Neuronal stem cell (in vitro differentiated cells): Measurements from ENCODE around the gene SPATA9.
A peak's percentile ranks its signal among the peaks of the same experiment; 100 is the strongest.

Source experiments
- DNase-seq: peaks from one replicate; pipeline ENCODE4 v3.0.0-alpha.2; 2013; ENCODE audit warnings: low spot score
- H2AFZ ChIP-seq: one replicate; pipeline ENCODE4 v1.6.1; 2013; ENCODE audit warnings: mild to moderate bottlenecking, low read length, inconsistent platforms
- H2AK5ac ChIP-seq: 2 replicates; pipeline ENCODE4 v1.6.1; 2013; ENCODE audit warnings: low read depth, mild to moderate bottlenecking, inconsistent platforms, low read length, moderate library complexity, mixed read lengths
- H2BK120ac ChIP-seq: 2 replicates; pipeline ENCODE4 v1.6.1; 2013; ENCODE audit warnings: low read depth, mild to moderate bottlenecking, inconsistent platforms, low read length, moderate library complexity, mixed read lengths
- H2BK12ac ChIP-seq: one replicate; pipeline ENCODE4 v1.6.1; 2013; ENCODE audit warnings: low read length, inconsistent platforms
- H2BK15ac ChIP-seq: 2 replicates; pipeline ENCODE4 v1.6.1; 2013; ENCODE audit warnings: mild to moderate bottlenecking, low read length, inconsistent platforms, mixed read lengths
- H2BK5ac ChIP-seq: one replicate; pipeline ENCODE4 v1.6.1; 2013; ENCODE audit warnings: inconsistent platforms, mild to moderate bottlenecking, low read length, moderate library complexity
- H3K14ac ChIP-seq: one replicate; pipeline ENCODE4 v1.6.1; 2013; ENCODE audit warnings: low read length, inconsistent platforms
- H3K18ac ChIP-seq: 2 replicates; pipeline ENCODE4 v1.6.1; 2013; ENCODE audit warnings: low read length, inconsistent platforms
- H3K23ac ChIP-seq: 2 replicates; pipeline ENCODE4 v1.6.1; 2013; ENCODE audit warnings: low read depth, mild to moderate bottlenecking, mixed read lengths, low read length, inconsistent platforms; ENCODE audit not compliant: poor library complexity
- H3K27ac ChIP-seq: replicated peaks from 3 replicates; pipeline ENCODE4 v1.5.1; 2013; ENCODE audit warnings: low read length, inconsistent platforms
- H3K27me3 ChIP-seq, 3 experiments: 2 replicates each; pipeline ENCODE4 v1.6.1; 2013; ENCODE audit warnings: low read length in 3 of 3, mild to moderate bottlenecking in 2 of 3, inconsistent platforms in 1 of 3, low read depth in 1 of 3, mixed read lengths in 1 of 3, moderate library complexity in 1 of 3; ENCODE audit not compliant: control insufficient read depth in 3 of 3, insufficient read depth in 3 of 3
- H3K36me3 ChIP-seq, 2 donors: replicated peaks in 1 of 2; 2 replicates each; pipeline ENCODE4 v1.6.1; 2013; ENCODE audit warnings: low read length in 2 of 2; ENCODE audit not compliant: control insufficient read depth in 2 of 2, insufficient read depth in 2 of 2
- H3K4ac ChIP-seq: 2 replicates; pipeline ENCODE4 v1.6.1; 2013; ENCODE audit warnings: inconsistent platforms, mild to moderate bottlenecking, low read length, moderate library complexity
- H3K4me1 ChIP-seq, 2 donors: 1 replicate in 1 of 2; 2 replicates in 1 of 2; pipeline ENCODE4 v1.6.1; 2013; ENCODE audit warnings: low read length in 2 of 2, low read depth in 1 of 2; ENCODE audit not compliant: control insufficient read depth in 2 of 2, insufficient read depth in 1 of 2
- H3K4me2 ChIP-seq: one replicate; pipeline ENCODE4 v1.6.1; 2013; ENCODE audit warnings: mild to moderate bottlenecking, low read length, inconsistent platforms; ENCODE audit not compliant: insufficient read depth, poor library complexity, severe bottlenecking
- H3K4me3 ChIP-seq, 2 donors: 2 replicates each; pipeline ENCODE4 v1.5.1; 2013; ENCODE audit warnings: low read length in 2 of 2, mild to moderate bottlenecking in 2 of 2, inconsistent platforms in 1 of 2, moderate library complexity in 1 of 2
- H3K79me1 ChIP-seq: one replicate; pipeline ENCODE4 v1.6.1; 2013; ENCODE audit warnings: low read depth, mild to moderate bottlenecking, inconsistent platforms, low read length, moderate library complexity
- H3K9ac ChIP-seq: one replicate; pipeline ENCODE4 v1.6.1; 2013; ENCODE audit warnings: mild to moderate bottlenecking, low read depth, low read length, inconsistent platforms; ENCODE audit not compliant: poor library complexity
- H3K9me3 ChIP-seq, 2 donors: replicated peaks in 1 of 2; 2 replicates each; pipeline versions ENCODE3 to v1.6.1; 2013; ENCODE audit warnings: low read length in 2 of 2, mild to moderate bottlenecking in 2 of 2, inconsistent platforms in 1 of 2, low read depth in 1 of 2, mixed read lengths in 1 of 2, moderate library complexity in 1 of 2; ENCODE audit not compliant: control insufficient read depth in 2 of 2, insufficient read depth in 1 of 2
- H4K8ac ChIP-seq: one replicate; pipeline ENCODE4 v1.6.1; 2013; ENCODE audit warnings: low read depth, mild to moderate bottlenecking, inconsistent platforms, low read length, moderate library complexity
- H4K91ac ChIP-seq: one replicate; pipeline ENCODE4 v1.6.1; 2013; ENCODE audit warnings: low read length, low read depth, mild to moderate bottlenecking, inconsistent platforms; ENCODE audit not compliant: poor library complexity
- WGBS, 2 donors: extraction: QIAGEN DNeasy Blood & Tissue Kit; methylation state at CpG; one replicate each; pipeline ENCODE4 v1.1.7; 2013; ENCODE audit warnings: missing lambda C conversion rate in 2 of 2, mixed read lengths in 1 of 2; ENCODE audit not compliant: insufficient read length in 2 of 2, insufficient replicate concordance in 1 of 2; ENCODE audit errors: extremely low coverage in 2 of 2; 5-methylcytosine and 5-hydroxymethylcytosine counted together

The SPATA9 gene

GRCh38 chr5:95667678-95668077, 15.1 kb downstream of the SPATA9 start:
- H3K27me3 ChIP-seq: no peaks in the 10 kb centered on the region
- peaks cover 0 to 6% of the 10 kb centered on the region in 2 donors for H3K4me1 ChIP-seq
- H2BK120ac ChIP-seq: no peak overlapping the region
- no peak overlapping the region for H3K27ac ChIP-seq
- no peak overlapping the region for H2BK5ac ChIP-seq
- H4K91ac ChIP-seq: no peak overlapping the region
- H2BK12ac ChIP-seq: no peak overlapping the region
- no peak overlapping the region for H3K4me2 ChIP-seq
- DNase-seq: no peak
- H3K36me3 ChIP-seq: no peaks in the 10 kb centered on the region
- H3K4ac ChIP-seq: no peak overlapping the region
- no peak overlapping the region for H3K9ac ChIP-seq
- H3K79me1 ChIP-seq: no peaks in the 10 kb centered on the region
- H3K14ac ChIP-seq: no peak overlapping the region
- no peak overlapping the region for H2BK15ac ChIP-seq
- no peak overlapping the region for H3K23ac ChIP-seq
- no peak overlapping the region for H4K8ac ChIP-seq
- H2AK5ac ChIP-seq: no peak overlapping the region
- no peak overlapping the region for H3K18ac ChIP-seq
- peak overlapping the region; percentile 14 for H2AFZ ChIP-seq
- H3K4me3 ChIP-seq: no peak overlapping the region
- no peaks in the 10 kb centered on the region for H3K9me3 ChIP-seq

DNA sequence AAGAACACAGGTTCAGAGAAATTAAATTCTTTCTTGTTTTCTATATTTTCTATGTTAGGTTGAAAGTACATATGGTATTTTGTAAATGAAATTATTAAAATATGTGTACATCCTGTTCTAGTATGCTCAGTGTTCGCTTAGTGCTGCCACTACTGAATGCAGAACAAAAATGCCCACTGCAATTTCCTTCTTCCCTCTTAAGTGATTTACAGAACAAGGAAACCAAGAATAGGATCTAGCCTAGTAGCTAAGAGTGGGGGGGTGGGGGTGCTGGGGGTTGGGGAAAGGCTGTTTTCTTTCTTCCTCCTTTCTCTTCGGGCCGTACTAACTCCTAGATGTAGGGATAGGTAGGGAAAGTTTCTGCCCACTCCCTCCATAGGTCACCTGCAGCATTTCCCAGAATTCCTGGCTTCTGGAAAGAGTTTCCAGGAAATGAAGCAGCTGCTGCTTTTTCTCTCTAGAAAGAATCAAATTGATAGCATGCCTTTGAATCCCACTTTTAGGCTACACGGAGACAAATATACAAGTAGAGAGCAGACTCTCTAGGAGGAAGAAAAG, 15.7 kb downstream of the SPATA9 start:
- Histone ChIP-seq H3K4me1 (peaks cover 0 to 3% of the 10 kb centered on the region in 2 donors), H3K9ac (no peak overlapping the region), H3K27me3 (no peaks in the 10 kb centered on the region), H2BK15ac (no peak overlapping the region), H3K18ac (no peak overlapping the region), H4K8ac (no peak overlapping the region), H3K23ac (no peak overlapping the region), H3K79me1 (no peaks in the 10 kb centered on the region), H2BK120ac (no peak overlapping the region), H3K4me2 (no peak overlapping the region), H3K14ac (no peak overlapping the region), H3K4me3 (no peak overlapping the region), H3K36me3 (no peaks in the 10 kb centered on the region), H2AK5ac (no peak overlapping the region), H4K91ac (no peak overlapping the region), H3K9me3 (no peaks in the 10 kb centered on the region), H2BK5ac (no peak overlapping the region), H3K4ac (no peak overlapping the region), H2AFZ (peak overlapping the region; percentile 14), H3K27ac (no peak overlapping the region), H2BK12ac (no peak overlapping the region)
- no peak for DNase-seq
- no CpG with 5 or more reads among the region's 4 CpGs for WGBS, 2 donors

GRCh38 chr5:95664204-95664786, 18.5 kb downstream of the SPATA9 start:
- Histone ChIP-seq H3K23ac (no peak overlapping the region), H3K9me3 (no peaks in the 10 kb centered on the region), H4K91ac (no peak overlapping the region), H3K4me3 (no peak overlapping the region), H2BK5ac (no peak overlapping the region), H3K9ac (no peak overlapping the region), H3K4ac (no peak overlapping the region), H3K18ac (no peak overlapping the region), H2AFZ (peak overlapping the region; percentile 72), H3K4me1 (peaks cover 0 to 3% of the 10 kb centered on the region in 2 donors), H3K27ac (no peak overlapping the region), H3K36me3 (no peaks in the 10 kb centered on the region), H2BK15ac (no peak overlapping the region), H2BK12ac (no peak overlapping the region), H3K79me1 (no peaks in the 10 kb centered on the region), H2BK120ac (no peak overlapping the region), H2AK5ac (no peak overlapping the region), H3K27me3 (no peaks in the 10 kb centered on the region), H4K8ac (no peak overlapping the region), H3K14ac (no peak overlapping the region), H3K4me2 (no peak overlapping the region)
- peak; percentile 11 for DNase-seq
- no CpG with 5 or more reads among the region's 3 CpGs for WGBS, 2 donors

GRCh38 chr5:95662946-95663345, 19.8 kb downstream of the SPATA9 start:
- H3K4me3 ChIP-seq: no peak overlapping the region
- H3K9me3 ChIP-seq: no peaks in the 10 kb centered on the region
- no peak overlapping the region for H4K91ac ChIP-seq
- DNase-seq: no peak
- H3K36me3 ChIP-seq: no peaks in the 10 kb centered on the region
- H4K8ac ChIP-seq: no peak overlapping the region
- H2AFZ ChIP-seq: no peak overlapping the region
- H3K23ac ChIP-seq: no peak overlapping the region
- no peak overlapping the region for H3K14ac ChIP-seq
- no peak overlapping the region for H3K9ac ChIP-seq
- no peak overlapping the region for H2BK12ac ChIP-seq
- no peaks in the 10 kb centered on the region for H3K27me3 ChIP-seq
- no peak overlapping the region for H3K4me2 ChIP-seq
- H3K4me1 ChIP-seq: peaks cover 0 to 3% of the 10 kb centered on the region in 2 donors
- H2AK5ac ChIP-seq: no peak overlapping the region
- no peak overlapping the region for H2BK5ac ChIP-seq
- no peak overlapping the region for H2BK120ac ChIP-seq
- H3K4ac ChIP-seq: no peak overlapping the region
- no peak overlapping the region for H3K18ac ChIP-seq
- no peak overlapping the region for H3K27ac ChIP-seq
- no peaks in the 10 kb centered on the region for H3K79me1 ChIP-seq
- no peak overlapping the region for H2BK15ac ChIP-seq
